Stimulated activated naive CD8-positive, alpha-beta T cell treated with anti-CD3 and anti-CD28 coated beads, Interleukin-15, amount 100 ng/mL, for 72 hours (primary cell): Measurements from ENCODE around the gene PPP2R2C.

Experiments
- ATAC-seq: fragments of 150-1000 bp; cut with Tn5 transposase; 2 replicates; pipeline ENCODE4 v1.10.0; 2021; ENCODE audit warnings: mild to moderate bottlenecking, moderate library complexity
- DNase-seq, 2 donors: peaks; one replicate each; pipeline ENCODE4 v3.0.0; 2021 to 2022
- H3K27ac Mint-ChIP-seq, 2 donors: one replicate each; pipeline ENCODE4 v1.8.0; 2022; ENCODE audit warnings: mild to moderate bottlenecking in 2 of 2, mixed read lengths in 2 of 2, moderate library complexity in 2 of 2
- H3K27me3 Mint-ChIP-seq: one replicate; pipeline ENCODE4 v1.8.0; 2022; ENCODE audit warnings: mixed read lengths
- H3K4me1 Mint-ChIP-seq: one replicate; pipeline ENCODE4 v1.8.0; 2022; ENCODE audit warnings: mild to moderate bottlenecking, mixed read lengths
- H3K4me3 Mint-ChIP-seq, 2 donors: one replicate each; pipeline ENCODE4 v1.8.0; 2022; ENCODE audit warnings: mild to moderate bottlenecking in 2 of 2, mixed read lengths in 2 of 2, moderate library complexity in 1 of 2
- H3K9me3 Mint-ChIP-seq, 2 donors: one replicate each; pipeline ENCODE4 v1.8.0; 2022; ENCODE audit warnings: mixed read lengths in 2 of 2

The PPP2R2C gene

GRCh38 chr4:6320663-6321062 lies 151.8 kb downstream of the PPP2R2C start:
- no peak for DNase-seq
- H3K27ac Mint-ChIP-seq, result no peak overlapping the region
- ATAC-seq, result no peak
- no peaks in the 10 kb centered on the region for H3K9me3 Mint-ChIP-seq
- H3K27me3 Mint-ChIP-seq, result peaks cover 72% of the 10 kb centered on the region
- no peak overlapping the region for H3K4me3 Mint-ChIP-seq
- H3K4me1 Mint-ChIP-seq, result no peaks in the 10 kb centered on the region

GRCh38 chr4:6319530-6320150 lies 152.8 kb downstream of the PPP2R2C start:
- Mint-ChIP-seq H3K9me3 (no peaks in the 10 kb centered on the region), H3K27ac (no peak overlapping the region), H3K4me1 (no peaks in the 10 kb centered on the region), H3K4me3 (no peak overlapping the region), H3K27me3 (peaks cover 62% of the 10 kb centered on the region)
- ATAC-seq (no peak), DNase-seq (no peak)

- Mint-ChIP-seq H3K27ac (no peak overlapping the region), H3K4me1 (no peaks in the 10 kb centered on the region), H3K9me3 (no peaks in the 10 kb centered on the region), H3K4me3 (no peak overlapping the region), H3K27me3 (peaks cover 47% of the 10 kb centered on the region)
- no peak for DNase-seq
- ATAC-seq, result no peak
Measured at GRCh38 chr4:6318206-6318605, 154.2 kb downstream of the PPP2R2C start.

- Mint-ChIP-seq H3K27me3 (peaks cover 31% of the 10 kb centered on the region), H3K27ac (no peak overlapping the region), H3K9me3 (no peaks in the 10 kb centered on the region), H3K4me3 (no peak overlapping the region), H3K4me1 (no peaks in the 10 kb centered on the region)
- ATAC-seq (no peak), DNase-seq (no peak)
Measured at GRCh38 chr4:6316461-6317003, 155.9 kb downstream of the PPP2R2C start.

- Mint-ChIP-seq H3K27me3 (peaks cover 40% of the 10 kb centered on the region), H3K27ac (no peak overlapping the region)
Measured at GRCh38 chr4:6313216-6313615, 159.2 kb downstream of the PPP2R2C start.

GRCh38 chr4:6309777-6310176 lies 162.6 kb downstream of the PPP2R2C start:
- H3K27me3 Mint-ChIP-seq, result peaks cover 46% of the 10 kb centered on the region
- ATAC-seq, result no peak
- peaks cover 5 to 7% of the 10 kb centered on the region in 2 donors for H3K9me3 Mint-ChIP-seq
- DNase-seq, result no peak
- H3K27ac Mint-ChIP-seq, result no peak overlapping the region
- H3K4me3 Mint-ChIP-seq, result peak overlapping the region; percentile 62 to 69
- peaks cover 9% of the 10 kb centered on the region for H3K4me1 Mint-ChIP-seq

More at GRCh38 chr4:6313216-6313615, 159.2 kb downstream of the PPP2R2C start:
- Mint-ChIP-seq H3K9me3 (peaks cover 5% of the 10 kb centered on the region in 2 donors), H3K4me1 (peaks cover 4% of the 10 kb centered on the region), H3K4me3 (no peak overlapping the region)
- DNase-seq (no peak), ATAC-seq (no peak)

GRCh38 chr4:6308899-6309643 lies 163.3 kb downstream of the PPP2R2C start:
- no peak overlapping the region for H3K27ac Mint-ChIP-seq
- H3K9me3 Mint-ChIP-seq, result peaks cover 5 to 7% of the 10 kb centered on the region in 2 donors
- H3K4me3 Mint-ChIP-seq, result peak overlapping the region; percentile 62 to 69
- ATAC-seq, result peak; percentile 71
- H3K27me3 Mint-ChIP-seq, result peaks cover 46% of the 10 kb centered on the region
- DNase-seq, result peak; percentile 21 to 42
- peaks cover 9% of the 10 kb centered on the region for H3K4me1 Mint-ChIP-seq

- ATAC-seq (no peak), DNase-seq (no peak)
- Mint-ChIP-seq H3K4me1 (peaks cover 9% of the 10 kb centered on the region), H3K27ac (no peak overlapping the region), H3K27me3 (peaks cover 46% of the 10 kb centered on the region), H3K9me3 (peaks cover 5 to 7% of the 10 kb centered on the region in 2 donors), H3K4me3 (no peak overlapping the region)
Measured at GRCh38 chr4:6307891-6308290, 164.5 kb downstream of the PPP2R2C start.

- Mint-ChIP-seq H3K4me3 (no peak overlapping the region), H3K27me3 (peaks cover 46% of the 10 kb centered on the region), H3K4me1 (peaks cover 9% of the 10 kb centered on the region), H3K9me3 (peaks cover 5 to 7% of the 10 kb centered on the region in 2 donors), H3K27ac (no peak overlapping the region)
- DNase-seq (no peak), ATAC-seq (peak; percentile 25)
Measured at GRCh38 chr4:6307230-6307629, 165.2 kb downstream of the PPP2R2C start.

GRCh38 chr4:6306299-6306698 lies 166.1 kb downstream of the PPP2R2C start:
- DNase-seq, result no peak
- peaks cover 9% of the 10 kb centered on the region for H3K4me1 Mint-ChIP-seq
- peaks cover 5 to 7% of the 10 kb centered on the region in 2 donors for H3K9me3 Mint-ChIP-seq
- H3K4me3 Mint-ChIP-seq, result no peak overlapping the region
- peaks cover 46% of the 10 kb centered on the region for H3K27me3 Mint-ChIP-seq
- peak overlapping the region in 1 of 2 donors; percentile 31 for H3K27ac Mint-ChIP-seq
- no peak for ATAC-seq

GRCh38 chr4:6303943-6304342 lies 168.5 kb downstream of the PPP2R2C start:
- Mint-ChIP-seq H3K4me1 (peaks cover 9% of the 10 kb centered on the region), H3K27ac (no peak overlapping the region), H3K9me3 (peaks cover 5 to 7% of the 10 kb centered on the region in 2 donors), H3K4me3 (no peak overlapping the region), H3K27me3 (peaks cover 28% of the 10 kb centered on the region)
- ATAC-seq (no peak), DNase-seq (no peak)

GRCh38 chr4:6302869-6303268 lies 169.5 kb downstream of the PPP2R2C start:
- DNase-seq, result no peak
- ATAC-seq, result no peak
- Mint-ChIP-seq H3K4me3 (no peak overlapping the region), H3K27me3 (peaks cover 20% of the 10 kb centered on the region), H3K27ac (no peak overlapping the region), H3K4me1 (peaks cover 1% of the 10 kb centered on the region), H3K9me3 (no peaks in the 10 kb centered on the region)

GRCh38 chr4:6301732-6302442 lies 170.5 kb downstream of the PPP2R2C start:
- DNase-seq, result no peak
- H3K4me1 Mint-ChIP-seq, result no peaks in the 10 kb centered on the region
- ATAC-seq, result no peak
- peaks cover 13% of the 10 kb centered on the region for H3K27me3 Mint-ChIP-seq
- no peak overlapping the region for H3K27ac Mint-ChIP-seq
- no peaks in the 10 kb centered on the region for H3K9me3 Mint-ChIP-seq
- no peak overlapping the region for H3K4me3 Mint-ChIP-seq

GRCh38 chr4:6301051-6301731 lies 171.2 kb downstream of the PPP2R2C start:
- no peaks in the 10 kb centered on the region for H3K9me3 Mint-ChIP-seq
- H3K27me3 Mint-ChIP-seq, result peaks cover 7% of the 10 kb centered on the region
- no peak overlapping the region for H3K27ac Mint-ChIP-seq
- no peaks in the 10 kb centered on the region for H3K4me1 Mint-ChIP-seq
- no peak for DNase-seq
- ATAC-seq, result no peak
- no peak overlapping the region for H3K4me3 Mint-ChIP-seq

GRCh38 chr4:6300359-6300758 lies 172.1 kb downstream of the PPP2R2C start:
- no peaks in the 10 kb centered on the region for H3K9me3 Mint-ChIP-seq
- ATAC-seq, result no peak

More at GRCh38 chr4:6300359-6300758, 172.1 kb downstream of the PPP2R2C start:
- no peak overlapping the region for H3K27ac Mint-ChIP-seq
- H3K4me1 Mint-ChIP-seq, result no peaks in the 10 kb centered on the region
- no peaks in the 10 kb centered on the region for H3K27me3 Mint-ChIP-seq
- no peak overlapping the region for H3K4me3 Mint-ChIP-seq
- DNase-seq, result no peak
